Fibroblast of lung (primary cell): ENCODE results near the gene FILIP1L.

Experiments
- EZH2 ChIP-seq: IDR thresholded peaks from 2 replicates; pipeline ENCODE4 v1.5.1; 2012; ENCODE audit warnings: low read length, control low read depth, mild to moderate bottlenecking; ENCODE audit errors: missing control alignments
- TF ChIP-seq, protein P1 (sequence below), 2 donors: IDR thresholded peaks in 1 of 2; conservative IDR thresholded peaks in 1 of 2; 1 replicate in 1 of 2; 2 replicates in 1 of 2; pipeline ENCODE4 v1.5.1; 2011 to 2012; ENCODE audit warnings: low read length in 2 of 2, control low read depth in 1 of 2, inconsistent platforms in 1 of 2, low read depth in 1 of 2, mild to moderate bottlenecking in 1 of 2

DNA sequence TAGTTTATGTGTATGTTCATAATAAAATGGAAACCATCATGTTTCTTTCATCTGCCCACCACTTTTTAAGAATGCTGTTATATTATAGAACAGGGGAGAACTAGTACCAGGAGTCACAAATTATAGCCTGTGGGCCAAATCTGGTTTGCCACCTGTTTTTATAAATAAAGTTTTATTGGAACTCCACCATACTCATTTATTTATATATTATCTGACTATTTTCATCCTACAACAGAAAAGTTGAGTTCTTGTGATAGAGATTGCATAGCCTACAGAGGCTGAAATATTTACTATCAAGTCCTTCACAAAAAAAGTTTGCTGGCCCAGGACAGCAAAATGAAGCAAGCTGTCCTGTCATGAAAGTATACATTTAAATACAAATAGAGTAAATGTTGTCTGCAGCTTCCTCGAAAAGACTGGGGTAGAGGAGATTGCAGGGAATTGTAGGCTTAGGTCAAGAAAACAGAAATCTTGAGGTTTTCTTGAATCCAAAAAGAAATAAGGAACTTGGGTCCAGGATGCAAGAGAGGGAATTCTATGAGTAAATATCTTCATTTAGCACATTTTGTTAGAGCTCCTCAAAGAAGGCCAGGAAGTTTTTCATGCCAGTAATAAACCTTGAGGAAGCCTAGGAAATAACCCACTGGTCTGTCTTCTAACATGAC lies 41.1 kb downstream of the FILIP1L start:
- TF ChIP-seq, protein P1, sequence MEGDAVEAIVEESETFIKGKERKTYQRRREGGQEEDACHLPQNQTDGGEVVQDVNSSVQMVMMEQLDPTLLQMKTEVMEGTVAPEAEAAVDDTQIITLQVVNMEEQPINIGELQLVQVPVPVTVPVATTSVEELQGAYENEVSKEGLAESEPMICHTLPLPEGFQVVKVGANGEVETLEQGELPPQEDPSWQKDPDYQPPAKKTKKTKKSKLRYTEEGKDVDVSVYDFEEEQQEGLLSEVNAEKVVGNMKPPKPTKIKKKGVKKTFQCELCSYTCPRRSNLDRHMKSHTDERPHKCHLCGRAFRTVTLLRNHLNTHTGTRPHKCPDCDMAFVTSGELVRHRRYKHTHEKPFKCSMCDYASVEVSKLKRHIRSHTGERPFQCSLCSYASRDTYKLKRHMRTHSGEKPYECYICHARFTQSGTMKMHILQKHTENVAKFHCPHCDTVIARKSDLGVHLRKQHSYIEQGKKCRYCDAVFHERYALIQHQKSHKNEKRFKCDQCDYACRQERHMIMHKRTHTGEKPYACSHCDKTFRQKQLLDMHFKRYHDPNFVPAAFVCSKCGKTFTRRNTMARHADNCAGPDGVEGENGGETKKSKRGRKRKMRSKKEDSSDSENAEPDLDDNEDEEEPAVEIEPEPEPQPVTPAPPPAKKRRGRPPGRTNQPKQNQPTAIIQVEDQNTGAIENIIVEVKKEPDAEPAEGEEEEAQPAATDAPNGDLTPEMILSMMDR (conservative IDR thresholded peaks at IDR 0.05 in 1 of 2, IDR thresholded peaks at IDR 0.05 in 1 of 2; ENCODE audit: low read depth in 1 of 2, low read length in 2 of 2) = no peak
- TF ChIP-seq EZH2 = no peak
